ES-I3 (cell line): Measurements from ENCODE around the gene EMX2.

Source experiments
- H3K36me3 ChIP-seq: 2 replicates; pipeline ENCODE4 v1.6.1; 2013; ENCODE audit warnings: mild to moderate bottlenecking, low read length, control low read depth, moderate library complexity; ENCODE audit not compliant: insufficient read depth
- H3K4me1 ChIP-seq: 2 replicates; pipeline ENCODE4 v1.6.1; 2013; ENCODE audit warnings: mild to moderate bottlenecking, control low read depth, low read length; ENCODE audit not compliant: insufficient read depth
- H3K9ac ChIP-seq: 2 replicates; pipeline ENCODE4 v1.6.1; 2013; ENCODE audit warnings: low read depth, mild to moderate bottlenecking, low read length, moderate library complexity
- H3K9me3 ChIP-seq: 2 replicates; pipeline ENCODE4 v1.6.1; 2013; ENCODE audit warnings: mild to moderate bottlenecking, low read length, moderate library complexity; ENCODE audit not compliant: control insufficient read depth, insufficient read depth

EMX2 gene

DNA sequence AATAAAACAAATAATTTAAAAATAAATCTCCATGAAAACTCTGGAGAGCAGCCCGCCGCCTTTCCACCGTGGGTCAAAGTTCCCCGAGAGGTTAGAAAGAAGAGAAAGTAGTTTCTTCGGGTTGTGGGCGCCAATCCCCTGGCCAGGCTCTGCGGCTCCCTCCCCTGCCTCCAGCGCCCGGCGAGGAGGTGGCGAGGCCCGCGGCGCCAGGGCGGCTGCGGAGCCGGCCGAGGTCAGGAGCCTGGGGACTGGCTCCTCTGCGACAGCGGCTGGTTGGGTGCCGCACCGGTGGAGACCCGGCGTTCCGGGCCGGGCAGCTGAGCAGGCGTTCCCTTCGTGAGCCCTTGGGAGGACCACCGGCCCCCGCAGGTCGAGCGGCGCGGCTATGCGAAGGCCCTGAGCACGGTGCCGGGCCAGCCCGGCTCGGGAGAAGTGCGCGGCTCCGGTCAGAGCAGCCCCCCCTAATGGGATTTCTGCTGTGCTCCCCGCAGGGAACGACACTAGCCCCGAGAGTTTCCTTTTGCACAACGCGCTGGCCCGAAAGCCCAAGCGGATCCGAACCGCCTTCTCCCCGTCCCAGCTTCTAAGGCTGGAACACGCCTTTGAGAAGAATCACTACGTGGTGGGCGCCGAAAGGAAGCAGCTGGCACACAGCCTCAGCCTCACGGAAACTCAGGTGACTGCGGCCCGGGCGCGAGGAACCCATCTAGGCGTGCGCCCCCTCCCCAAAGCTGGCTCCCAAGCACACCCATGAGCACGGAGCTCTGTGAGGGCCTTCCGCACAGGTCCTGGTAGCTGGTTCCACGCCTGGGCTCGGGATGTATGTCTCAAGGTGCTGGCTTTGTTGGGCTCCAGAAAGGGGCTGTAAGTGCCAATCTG, 2.8 kb downstream of the EMX2 start:
- Histone ChIP-seq H3K36me3 (no peaks in the 10 kb centered on the region), H3K9ac (peak overlapping the region; percentile 46; the same call in 1 of the 2 replicates), H3K9me3 (no peaks in the 10 kb centered on the region), H3K4me1 (peaks cover 5% of the 10 kb centered on the region)

- H3K9me3 ChIP-seq = no peaks in the 10 kb centered on the region
- no peaks in the 10 kb centered on the region for H3K36me3 ChIP-seq
- H3K9ac ChIP-seq = no peak overlapping the region; the same call in 1 of the 2 replicates
- peaks cover 5% of the 10 kb centered on the region for H3K4me1 ChIP-seq
Observed at GRCh38 chr10:117546020-117546580, 3.6 kb downstream of the EMX2 start.

DNA sequence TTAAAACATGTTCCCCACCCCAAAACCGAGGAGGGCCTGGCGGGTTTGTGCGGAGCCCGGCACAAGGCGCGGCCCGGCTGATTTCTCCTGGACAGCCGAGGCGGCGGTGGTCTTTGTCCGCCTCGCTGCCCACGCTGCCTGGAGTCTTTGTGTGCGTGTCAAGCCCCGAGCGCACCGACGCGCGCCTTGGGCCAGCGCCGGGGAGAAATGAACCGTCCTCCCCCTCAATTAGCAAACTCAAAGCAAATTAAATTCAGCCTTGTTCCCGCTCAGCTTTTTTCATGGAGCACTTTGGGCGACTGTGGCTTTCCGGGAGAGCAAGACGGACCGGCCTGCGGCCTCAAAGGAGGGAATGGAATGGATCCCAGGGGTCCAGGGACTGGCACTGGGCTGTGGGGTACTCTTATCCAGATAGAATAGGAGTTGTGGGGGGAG, 4.1 kb downstream of the EMX2 start:
- H3K4me1 ChIP-seq = peaks cover 5% of the 10 kb centered on the region
- H3K36me3 ChIP-seq = no peaks in the 10 kb centered on the region
- no peaks in the 10 kb centered on the region for H3K9me3 ChIP-seq
- peak overlapping the region; percentile 15; the same call in 1 of the 2 replicates for H3K9ac ChIP-seq

DNA sequence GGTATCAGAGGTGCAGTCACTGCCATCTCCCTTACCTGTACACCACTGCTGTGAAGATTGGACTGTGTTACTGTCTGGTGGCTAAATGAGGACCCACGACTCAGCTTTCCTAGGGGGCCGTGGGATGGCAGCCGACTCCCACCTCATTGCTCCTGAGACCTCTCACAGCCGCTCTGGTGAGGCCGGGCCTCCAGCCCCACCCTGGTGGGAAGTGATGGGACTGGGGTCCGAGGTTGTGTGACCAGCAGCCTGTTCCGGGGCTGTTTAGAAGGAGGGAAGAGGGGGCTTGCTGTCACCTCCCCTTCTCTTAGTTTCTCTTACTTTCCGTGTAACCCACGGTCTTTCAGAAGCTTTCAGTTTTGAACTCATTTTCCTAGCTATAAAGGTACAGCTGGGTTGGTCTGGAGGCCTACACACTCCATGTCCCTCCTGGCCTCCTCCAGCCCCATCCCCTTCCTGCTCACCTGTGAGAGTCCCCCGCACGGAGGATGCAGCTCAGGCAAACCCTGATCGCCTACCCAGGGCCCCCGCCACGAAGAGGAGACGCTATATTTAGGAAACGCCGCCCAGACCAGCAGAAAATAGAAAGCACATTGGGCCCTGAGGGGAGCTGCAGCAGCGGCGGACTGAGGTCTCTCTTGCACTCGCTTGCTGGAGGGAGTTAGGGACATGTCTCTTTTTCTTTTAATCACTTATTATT, 4.6 kb downstream of the EMX2 start:
- Histone ChIP-seq H3K4me1 (peaks cover 5% of the 10 kb centered on the region), H3K9ac (no peak overlapping the region; the same call in 1 of the 2 replicates), H3K36me3 (no peaks in the 10 kb centered on the region), H3K9me3 (no peaks in the 10 kb centered on the region)

- Histone ChIP-seq H3K9me3 (no peaks in the 10 kb centered on the region), H3K9ac (peak overlapping the region; percentile 22; the same call in 1 of the 2 replicates), H3K36me3 (no peaks in the 10 kb centered on the region), H3K4me1 (peaks cover 10% of the 10 kb centered on the region)
Observed at GRCh38 chr10:117547716-117548668, 5.4 kb downstream of the EMX2 start.

DNA sequence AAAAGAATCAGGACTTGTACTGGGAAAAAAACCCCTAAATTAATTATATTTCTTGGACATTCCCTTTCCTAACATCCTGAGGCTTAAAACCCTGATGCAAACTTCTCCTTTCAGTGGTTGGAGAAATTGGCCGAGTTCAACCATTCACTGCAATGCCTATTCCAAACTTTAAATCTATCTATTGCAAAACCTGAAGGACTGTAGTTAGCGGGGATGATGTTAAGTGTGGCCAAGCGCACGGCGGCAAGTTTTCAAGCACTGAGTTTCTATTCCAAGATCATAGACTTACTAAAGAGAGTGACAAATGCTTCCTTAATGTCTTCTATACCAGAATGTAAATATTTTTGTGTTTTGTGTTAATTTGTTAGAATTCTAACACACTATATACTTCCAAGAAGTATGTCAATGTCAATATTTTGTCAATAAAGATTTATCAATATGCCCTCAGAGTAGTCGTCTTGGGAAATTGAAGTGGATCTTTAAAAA, 6.6 kb downstream of the EMX2 start:
- no peak overlapping the region for H3K9ac ChIP-seq
- H3K36me3 ChIP-seq = no peaks in the 10 kb centered on the region
- no peaks in the 10 kb centered on the region for H3K9me3 ChIP-seq
- H3K4me1 ChIP-seq = peaks cover 11% of the 10 kb centered on the region

- Histone ChIP-seq H3K36me3 (no peaks in the 10 kb centered on the region), H3K4me1 (peaks cover 11% of the 10 kb centered on the region), H3K9me3 (no peaks in the 10 kb centered on the region), H3K9ac (no peak overlapping the region)
Observed at GRCh38 chr10:117550076-117550475, 7.5 kb downstream of the EMX2 start.

- no peak overlapping the region for H3K9ac ChIP-seq
- H3K36me3 ChIP-seq = no peaks in the 10 kb centered on the region
- H3K4me1 ChIP-seq = peaks cover 11% of the 10 kb centered on the region
- H3K9me3 ChIP-seq = no peaks in the 10 kb centered on the region
Observed at GRCh38 chr10:117550599-117551329, 8.2 kb downstream of the EMX2 start.

- Histone ChIP-seq H3K36me3 (no peaks in the 10 kb centered on the region), H3K9me3 (no peaks in the 10 kb centered on the region), H3K9ac (no peak overlapping the region; the same call in 1 of the 2 replicates), H3K4me1 (peaks cover 11% of the 10 kb centered on the region)
Observed at GRCh38 chr10:117551330-117552155, 9.0 kb downstream of the EMX2 start.

DNA sequence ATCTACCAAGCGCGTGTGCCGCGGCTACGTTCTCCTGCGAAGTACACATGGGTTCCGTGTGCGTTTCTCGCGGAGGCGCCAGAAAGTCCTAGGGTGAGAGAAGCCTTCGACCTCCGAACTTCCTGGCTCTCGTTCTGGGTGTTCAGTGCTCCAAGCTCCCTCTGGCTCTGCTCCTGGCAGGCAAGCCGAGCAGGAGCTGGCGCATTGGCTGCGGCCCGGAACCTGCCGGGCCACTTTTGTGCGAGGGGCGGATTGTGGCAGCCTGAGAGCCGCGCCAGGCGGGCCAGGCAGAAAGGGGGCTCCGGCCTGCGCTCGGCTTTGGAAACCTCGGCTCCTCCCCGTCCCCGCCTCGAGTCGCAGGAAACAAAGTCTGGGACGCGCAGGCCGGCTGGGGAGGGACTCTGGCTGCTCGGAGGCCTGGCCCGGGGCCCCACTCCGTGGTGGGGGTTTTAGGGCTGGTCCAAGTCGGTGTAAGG, 9.6 kb downstream of the EMX2 start:
- peaks cover 11% of the 10 kb centered on the region for H3K4me1 ChIP-seq
- H3K9me3 ChIP-seq = no peaks in the 10 kb centered on the region
- H3K36me3 ChIP-seq = no peaks in the 10 kb centered on the region
- H3K9ac ChIP-seq = no peak overlapping the region; the same call in 1 of the 2 replicates

DNA sequence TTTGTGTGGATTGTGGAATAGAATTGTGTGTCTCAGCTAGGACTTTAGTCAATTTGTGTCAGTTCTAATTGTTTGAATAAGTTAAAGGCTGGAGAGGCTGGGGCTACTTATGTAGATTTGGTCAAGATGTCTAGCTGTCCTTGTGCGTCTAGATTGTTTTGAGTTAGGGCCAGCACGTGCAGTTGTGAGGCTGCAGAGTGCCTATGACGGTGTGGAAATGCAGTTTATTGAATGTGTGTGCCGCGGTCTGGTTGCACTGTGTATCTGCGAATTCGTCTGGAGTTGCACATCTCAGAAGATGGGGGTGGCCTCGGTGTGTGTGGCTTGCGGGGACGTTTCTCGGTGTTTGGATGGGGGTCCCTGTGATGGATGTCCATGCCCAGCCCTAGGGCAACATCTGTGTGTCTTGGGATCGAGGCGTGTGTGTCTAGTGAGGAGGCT, 10.2 kb downstream of the EMX2 start:
- Histone ChIP-seq H3K9ac (peak overlapping the region; percentile 33; the same call in 1 of the 2 replicates), H3K4me1 (peaks cover 11% of the 10 kb centered on the region), H3K9me3 (no peaks in the 10 kb centered on the region), H3K36me3 (no peaks in the 10 kb centered on the region)

DNA sequence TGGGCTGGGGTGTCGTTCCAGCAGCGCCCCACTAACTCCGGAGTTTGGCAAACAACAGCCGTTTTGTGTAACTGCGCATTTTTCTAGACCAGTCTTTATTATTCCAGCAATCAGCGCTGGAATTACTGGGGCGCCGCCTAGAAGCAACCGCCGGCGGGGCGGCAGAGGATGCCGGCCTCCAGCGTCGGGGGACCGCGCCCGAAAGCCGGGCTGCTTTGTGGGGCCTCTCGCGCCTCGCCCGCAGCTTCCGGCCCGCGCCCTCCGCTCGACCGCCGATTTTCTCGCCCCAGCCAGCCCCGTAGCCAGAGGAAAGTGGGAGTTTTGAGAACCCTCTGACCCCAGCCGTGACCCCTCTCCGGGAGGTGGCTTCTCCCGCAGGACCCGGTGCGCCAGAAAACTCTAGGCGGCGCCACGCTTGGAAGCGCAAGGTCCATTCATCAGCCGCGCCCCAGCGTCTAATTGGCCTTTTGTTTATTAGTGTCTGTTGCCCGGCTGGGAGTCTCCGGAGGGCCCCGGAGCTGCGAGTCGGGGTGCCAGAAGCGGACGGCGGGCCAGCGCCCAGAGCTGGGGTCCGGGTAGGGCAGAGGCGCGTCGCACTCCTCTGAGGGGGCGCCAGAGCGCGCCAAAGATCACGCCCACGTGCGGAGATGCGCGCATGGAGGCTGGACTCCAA, 10.7 kb downstream of the EMX2 start:
- Histone ChIP-seq H3K4me1 (peaks cover 6% of the 10 kb centered on the region; the same call in 1 of the 2 replicates), H3K36me3 (no peaks in the 10 kb centered on the region), H3K9me3 (no peaks in the 10 kb centered on the region), H3K9ac (peak overlapping the region; percentile 33; the same call in 1 of the 2 replicates)
